GM12801 (cell line): ENCODE measurements around the gene COL19A1.

Experiments used
- TF ChIP-seq, protein P1 (sequence below): IDR thresholded peaks from one replicate; pipeline ENCODE4 v1.5.1; 2011; ENCODE audit warnings: control low read depth; ENCODE audit not compliant: insufficient read length; ENCODE audit errors: extremely low read depth

COL19A1 gene

DNA sequence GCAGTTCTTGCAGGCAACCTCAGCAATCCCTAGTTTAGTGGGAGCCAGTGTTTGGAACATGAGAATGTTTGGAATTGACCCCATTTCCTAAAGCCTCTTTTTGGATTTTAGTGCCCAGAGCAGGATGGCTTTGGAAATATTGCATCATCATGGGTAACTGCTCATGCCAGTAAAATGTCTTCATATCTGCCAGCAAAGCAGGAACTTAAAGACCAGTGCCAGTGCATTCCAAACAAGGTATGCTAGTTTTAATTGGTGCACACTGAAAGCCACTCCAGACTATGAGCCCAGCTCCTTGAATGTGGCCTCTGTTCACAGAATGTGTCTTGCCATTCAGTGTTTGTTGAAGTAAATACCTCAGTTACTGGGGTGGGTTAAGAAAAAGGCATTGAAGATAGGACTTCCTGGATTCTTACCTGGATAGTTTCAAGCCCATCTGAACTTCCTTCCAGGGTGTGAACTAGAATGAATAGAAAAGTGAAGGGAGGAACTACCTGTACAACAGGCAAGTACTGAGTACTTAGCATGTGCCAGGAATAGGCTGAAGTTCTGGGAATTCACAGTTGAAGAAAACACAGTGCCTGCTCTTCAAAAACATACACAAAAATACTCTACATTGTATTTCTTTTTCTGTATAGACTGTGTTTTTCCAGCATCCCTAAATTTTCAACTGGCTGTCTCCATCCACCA is 70.5 kb downstream of the COL19A1 start:
- TF ChIP-seq, protein P1, sequence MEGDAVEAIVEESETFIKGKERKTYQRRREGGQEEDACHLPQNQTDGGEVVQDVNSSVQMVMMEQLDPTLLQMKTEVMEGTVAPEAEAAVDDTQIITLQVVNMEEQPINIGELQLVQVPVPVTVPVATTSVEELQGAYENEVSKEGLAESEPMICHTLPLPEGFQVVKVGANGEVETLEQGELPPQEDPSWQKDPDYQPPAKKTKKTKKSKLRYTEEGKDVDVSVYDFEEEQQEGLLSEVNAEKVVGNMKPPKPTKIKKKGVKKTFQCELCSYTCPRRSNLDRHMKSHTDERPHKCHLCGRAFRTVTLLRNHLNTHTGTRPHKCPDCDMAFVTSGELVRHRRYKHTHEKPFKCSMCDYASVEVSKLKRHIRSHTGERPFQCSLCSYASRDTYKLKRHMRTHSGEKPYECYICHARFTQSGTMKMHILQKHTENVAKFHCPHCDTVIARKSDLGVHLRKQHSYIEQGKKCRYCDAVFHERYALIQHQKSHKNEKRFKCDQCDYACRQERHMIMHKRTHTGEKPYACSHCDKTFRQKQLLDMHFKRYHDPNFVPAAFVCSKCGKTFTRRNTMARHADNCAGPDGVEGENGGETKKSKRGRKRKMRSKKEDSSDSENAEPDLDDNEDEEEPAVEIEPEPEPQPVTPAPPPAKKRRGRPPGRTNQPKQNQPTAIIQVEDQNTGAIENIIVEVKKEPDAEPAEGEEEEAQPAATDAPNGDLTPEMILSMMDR, result no peak

DNA sequence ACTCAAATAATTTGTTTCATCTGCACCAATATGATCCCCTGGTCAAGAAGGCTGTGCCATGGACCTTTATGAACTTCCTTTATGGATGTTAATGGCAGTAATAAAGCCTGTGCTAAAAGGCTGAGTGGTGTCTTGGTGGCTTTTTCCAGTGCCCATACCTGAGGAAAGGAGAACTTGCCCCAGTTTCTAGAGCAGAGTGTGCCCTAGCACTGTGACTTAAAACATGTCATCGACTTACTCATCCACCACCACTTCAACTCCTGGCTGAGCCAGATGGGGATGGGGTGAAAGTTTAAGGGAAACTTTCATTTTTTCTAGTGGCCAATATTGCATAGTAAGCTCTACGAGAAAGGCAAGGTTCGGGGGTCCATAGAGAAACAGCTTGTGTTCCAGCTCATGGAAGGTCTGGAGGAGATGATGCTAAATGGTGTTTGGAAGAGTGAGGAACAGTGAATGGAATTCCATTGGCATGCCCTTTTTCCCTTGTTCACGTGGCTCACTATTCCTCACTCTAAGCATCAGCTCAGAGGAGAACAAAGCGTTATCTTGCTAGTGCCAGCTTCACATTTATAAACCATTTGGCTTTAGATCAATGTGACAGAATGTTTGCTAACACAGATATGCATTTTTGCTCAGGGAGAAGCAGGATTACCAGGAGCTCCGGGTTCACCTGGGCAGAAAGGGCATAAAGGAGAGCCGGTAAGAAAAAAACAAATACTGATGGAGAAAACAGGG is 71.2 kb downstream of the COL19A1 start:
- TF ChIP-seq, protein P1, result no peak

DNA sequence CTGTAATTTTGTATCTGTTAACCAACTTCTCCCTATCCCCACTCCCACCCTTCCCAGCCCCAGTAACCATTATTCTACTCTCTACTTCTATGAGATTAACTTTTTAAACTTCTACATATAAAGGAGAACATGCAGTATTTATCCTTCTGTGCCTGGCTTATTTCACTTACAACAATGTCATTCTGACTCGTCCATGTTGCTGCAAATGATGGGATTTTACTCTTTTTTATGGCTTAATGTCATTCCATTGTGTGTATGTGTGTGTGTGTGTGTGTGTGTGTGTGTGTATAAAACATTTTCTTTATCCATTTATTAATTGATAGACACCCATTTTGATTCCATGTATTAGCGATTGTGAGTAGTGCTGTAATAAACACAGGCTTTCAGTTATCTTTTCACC is 76.1 kb downstream of the COL19A1 start:
- TF ChIP-seq, protein P1, result no peak

DNA sequence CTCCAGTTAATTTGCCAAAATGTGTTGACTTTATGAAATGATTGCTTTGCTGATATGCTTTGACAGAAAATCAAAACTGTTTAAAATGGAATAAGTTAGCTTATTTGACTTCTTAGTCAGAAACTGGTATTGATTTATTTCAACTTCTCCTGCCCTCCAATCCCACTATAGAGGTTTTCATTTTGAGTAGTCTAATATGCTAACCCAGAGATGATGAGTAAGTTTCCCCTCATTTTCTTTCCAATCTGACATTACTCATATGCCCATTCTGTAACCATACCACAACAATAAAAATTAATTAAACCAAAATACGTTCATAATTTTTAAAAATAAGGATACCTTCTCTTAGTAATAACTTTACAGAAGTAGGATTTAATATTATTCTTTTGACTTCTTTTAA is 78.8 kb downstream of the COL19A1 start:
- TF ChIP-seq, protein P1, result no peak

DNA sequence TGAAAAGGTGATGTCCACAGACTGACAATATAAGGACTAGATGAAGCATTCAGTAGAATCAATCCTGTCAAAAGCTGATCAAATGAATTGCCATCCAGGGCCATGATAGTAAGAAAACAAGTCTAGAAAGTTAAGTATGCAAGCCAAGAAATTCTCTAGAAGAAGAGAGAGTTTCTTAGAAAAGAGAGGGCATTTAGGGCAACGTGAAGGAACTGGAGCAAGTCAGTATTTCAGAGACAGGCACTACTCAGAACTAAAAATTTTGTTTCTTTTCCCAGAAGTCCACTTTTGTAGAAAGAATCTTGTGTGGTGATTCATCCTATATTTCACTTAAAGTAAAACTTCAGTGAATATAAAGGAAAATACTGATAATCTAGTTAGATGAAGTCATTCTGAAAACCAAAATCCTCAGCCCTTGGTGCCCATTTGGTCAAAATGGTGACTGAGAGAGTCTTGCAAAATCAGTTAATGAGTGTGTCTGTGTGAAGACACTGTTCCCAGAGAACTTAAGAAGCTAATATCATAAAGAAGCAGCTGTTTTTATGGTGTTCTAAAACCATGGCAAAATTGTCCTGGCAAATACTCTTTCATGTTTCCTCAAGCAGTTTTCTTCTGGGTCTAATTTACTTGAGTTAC is 82.2 kb downstream of the COL19A1 start:
- TF ChIP-seq, protein P1, result no peak

DNA sequence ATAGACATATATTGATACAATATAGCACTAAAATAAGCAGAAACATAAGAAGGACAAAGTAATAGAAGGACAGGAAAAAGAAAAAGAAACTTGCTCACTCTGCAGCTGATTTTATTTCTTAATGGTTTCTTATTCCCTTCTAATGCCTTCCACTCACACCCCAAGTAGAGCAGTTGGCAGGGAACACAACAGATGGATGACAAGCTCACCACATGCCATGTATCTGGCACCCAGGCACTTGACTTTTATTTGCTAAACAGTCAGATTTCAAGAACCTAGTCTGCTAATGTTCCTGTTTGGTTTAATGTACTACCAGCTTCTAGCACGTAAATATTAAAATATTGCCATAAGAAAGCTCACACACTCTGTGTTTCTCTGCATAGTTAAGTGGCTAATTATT is 87.1 kb downstream of the COL19A1 start:
- TF ChIP-seq, protein P1, result no peak

DNA sequence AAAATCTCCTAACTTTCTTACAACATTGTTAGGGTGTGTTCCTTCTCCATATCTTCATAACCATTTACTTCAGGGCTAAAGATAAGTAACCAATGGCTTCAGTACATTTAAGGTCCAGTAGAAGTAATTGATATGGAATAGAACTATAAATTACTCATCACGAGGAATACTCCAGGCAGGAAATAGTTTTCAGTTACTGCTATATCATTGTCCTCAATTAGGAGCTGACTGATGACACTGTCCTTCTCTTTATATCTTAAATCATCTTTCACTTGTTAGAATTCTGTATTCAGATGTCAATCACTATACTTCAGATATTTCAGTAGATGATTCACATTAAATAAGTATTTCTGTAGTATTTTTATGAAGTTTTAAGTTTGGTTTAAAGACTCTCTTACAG is 88.4 kb downstream of the COL19A1 start:
- TF ChIP-seq, protein P1, result no peak
